Measurements from ENCODE around the gene DNASE2. TPM values are rescaled to one million over a fixed set of nuclear protein-coding genes. Genes with fewer than 3 reads are reported as not detected.
"Not testable (repeated sequence)": the region's sequence is repeated elsewhere in the genome, so short reads cannot be mapped to it uniquely, and the experiment has no call there.

The DNASE2 gene, protein sequence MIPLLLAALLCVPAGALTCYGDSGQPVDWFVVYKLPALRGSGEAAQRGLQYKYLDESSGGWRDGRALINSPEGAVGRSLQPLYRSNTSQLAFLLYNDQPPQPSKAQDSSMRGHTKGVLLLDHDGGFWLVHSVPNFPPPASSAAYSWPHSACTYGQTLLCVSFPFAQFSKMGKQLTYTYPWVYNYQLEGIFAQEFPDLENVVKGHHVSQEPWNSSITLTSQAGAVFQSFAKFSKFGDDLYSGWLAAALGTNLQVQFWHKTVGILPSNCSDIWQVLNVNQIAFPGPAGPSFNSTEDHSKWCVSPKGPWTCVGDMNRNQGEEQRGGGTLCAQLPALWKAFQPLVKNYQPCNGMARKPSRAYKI
- total RNA-seq = 10 to 100 TPM; 28.8 to 30.0 TPM

DNA sequence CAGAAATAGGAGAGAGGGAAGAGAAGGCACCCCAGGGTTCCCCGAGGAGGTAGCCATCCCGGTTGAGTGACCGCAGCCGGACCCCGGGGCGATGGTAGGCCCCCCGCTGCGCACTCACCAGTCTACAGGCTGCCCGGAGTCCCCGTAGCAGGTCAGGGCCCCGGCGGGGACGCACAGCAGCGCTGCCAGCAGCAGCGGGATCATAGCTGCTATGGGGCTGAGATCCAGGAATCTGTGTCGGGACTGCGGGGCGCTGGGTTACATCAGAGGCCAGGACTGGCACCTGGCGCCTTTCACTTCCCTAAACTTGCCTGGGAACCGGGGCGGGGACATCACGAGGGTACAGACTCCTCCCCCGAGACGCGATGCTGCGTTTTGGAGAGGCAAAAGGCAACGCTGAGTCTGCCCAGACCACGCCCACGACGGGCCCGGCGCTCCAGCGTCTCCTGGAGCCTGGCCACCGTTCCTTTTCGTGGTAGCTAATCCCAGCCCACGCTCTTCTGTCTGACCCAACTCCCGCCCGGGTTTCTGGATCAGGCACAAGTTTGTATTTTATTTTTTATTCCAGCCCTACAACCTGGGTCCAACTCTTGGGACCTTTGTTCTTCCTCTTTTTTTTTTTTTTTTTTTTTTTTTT, at the start of gene DNASE2:
Gene DNASE2, minus strand, starts transcription at position 278 of the 637 bp plus-strand sequence. Its CDS starts 74 bp downstream, at position 204.
- H3K4me3 Mint-ChIP-seq = peak within 1 kb of the TSS; percentile 79
- H3K9me3 Mint-ChIP-seq = peaks cover 9% of the 10 kb centered on the region
- DNase-seq = peak; percentile 95
- H3K4me1 Mint-ChIP-seq = peaks cover 33% of the 10 kb centered on the region
- POLR2A ChIA-PET = interaction anchor here (0.5 kb wide), 1 partner anchor 9 kb away, joined by 3 read pairs; no protein-coding TSS in a partner anchor
- peaks cover 1% of the 10 kb centered on the region for H3K27me3 Mint-ChIP-seq
- peak within 1 kb of the TSS; percentile 90 for H3K27ac Mint-ChIP-seq
- peaks cover 22% of the 10 kb centered on the region for H3K36me3 Mint-ChIP-seq (ENCODE audit: low read depth)
- CTCF ChIA-PET = interaction anchor here (0.6 to 1.9 kb wide), 12 partner anchors 9 to 392 kb away, joined by 3 to 8 read pairs (median 4); partner anchors contain the start of gene GCDH

DNA sequence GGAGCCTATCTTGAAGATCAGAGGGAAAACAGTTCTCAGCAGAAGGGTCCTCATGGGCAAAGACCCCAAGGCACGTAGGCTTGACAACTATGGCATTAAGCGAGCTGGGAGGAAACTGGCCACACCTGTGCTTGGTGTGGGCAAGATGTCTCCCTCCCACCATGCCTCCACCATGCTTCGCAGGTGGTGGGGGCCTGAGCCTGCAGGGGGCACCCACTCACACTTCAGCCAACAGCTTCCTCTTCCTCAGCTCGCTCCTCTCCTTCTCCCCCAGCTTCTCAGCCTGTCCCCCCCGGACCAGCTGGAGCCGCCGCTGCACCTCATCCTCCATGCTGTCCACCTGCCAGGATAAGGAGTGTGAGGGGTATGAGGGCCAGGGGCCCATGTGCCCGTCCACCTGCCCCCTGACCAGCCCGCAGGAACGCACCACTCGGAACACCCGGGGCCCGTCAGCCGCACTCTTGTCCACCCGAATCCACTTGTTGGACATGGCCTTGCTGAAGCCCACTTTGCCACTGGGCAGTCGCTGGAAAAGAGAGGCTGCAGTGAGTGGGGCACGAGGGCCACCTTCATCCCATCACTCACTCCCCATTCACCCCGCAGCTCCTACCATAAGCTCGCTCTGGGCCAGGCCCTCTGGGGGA, 48.9 kb upstream of the DNASE2 start:
- Mint-ChIP-seq H3K4me3 (no peak overlapping the region), H3K27me3 (no peaks in the 10 kb centered on the region), H3K36me3 (ENCODE audit: low read depth) (peaks cover 44% of the 10 kb centered on the region), H3K4me1 (peaks cover 26% of the 10 kb centered on the region), H3K9me3 (no peaks in the 10 kb centered on the region), H3K27ac (no peak overlapping the region)
- ChIA-PET CTCF (interaction anchor here (1.2 to 1.6 kb wide), 2 partner anchors 35 to 131 kb away, joined by 3 read pairs; no protein-coding TSS in a partner anchor), POLR2A (interaction anchor here (0.6 kb wide), 1 partner anchor 51 kb away, joined by 3 read pairs; no protein-coding TSS in a partner anchor)
- DNase-seq = no peak

- H3K4me3 Mint-ChIP-seq = no peak overlapping the region
- H3K27me3 Mint-ChIP-seq = no peaks in the 10 kb centered on the region
- peaks cover 8% of the 10 kb centered on the region for H3K4me1 Mint-ChIP-seq
- DNase-seq = no peak
- no peak overlapping the region for H3K27ac Mint-ChIP-seq
- ChIA-PET POLR2A (no interaction called here), CTCF (interaction anchor here (0.7 to 1.9 kb wide), 2 partner anchors 8 to 9 kb away, joined by 3 to 7 read pairs; partner anchors contain the start of gene FARSA)
- peaks cover 54% of the 10 kb centered on the region for H3K36me3 Mint-ChIP-seq (ENCODE audit: low read depth)
- H3K9me3 Mint-ChIP-seq = no peaks in the 10 kb centered on the region
Observed at GRCh38 chr19:12924621-12925310, 43.5 kb upstream of the DNASE2 start.

DNA sequence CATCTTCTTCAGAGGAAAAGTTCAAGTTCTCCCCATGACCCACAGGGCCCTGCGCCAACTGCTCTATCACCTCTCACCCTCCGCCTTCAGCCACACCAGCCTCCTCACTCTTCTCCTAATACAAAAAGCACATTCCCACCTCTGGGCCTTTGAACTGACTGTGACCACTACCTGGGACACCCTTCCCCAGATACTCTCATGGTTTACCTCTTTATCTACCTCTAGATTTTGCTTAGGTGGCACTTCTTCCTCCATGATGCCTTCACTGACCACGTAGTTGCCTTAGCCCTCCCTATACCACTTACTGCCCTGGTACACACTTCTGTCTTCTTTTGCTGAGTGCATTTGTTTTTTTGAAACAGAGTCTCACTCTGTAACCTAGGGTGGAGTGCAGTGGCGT, 41.7 kb upstream of the DNASE2 start:
- Mint-ChIP-seq H3K4me1 (peaks cover 20% of the 10 kb centered on the region), H3K27ac (peak overlapping the region; percentile 17), H3K4me3 (no peak overlapping the region), H3K9me3 (peaks cover 4% of the 10 kb centered on the region), H3K27me3 (peaks cover 2% of the 10 kb centered on the region), H3K36me3 (ENCODE audit: low read depth) (peaks cover 48% of the 10 kb centered on the region)
- ChIA-PET CTCF (interaction anchor here (1.9 kb wide), 1 partner anchor 10 kb away, joined by 7 read pairs; the partner anchor contains the start of gene FARSA), POLR2A (no interaction called here)
- DNase-seq = no peak

DNA sequence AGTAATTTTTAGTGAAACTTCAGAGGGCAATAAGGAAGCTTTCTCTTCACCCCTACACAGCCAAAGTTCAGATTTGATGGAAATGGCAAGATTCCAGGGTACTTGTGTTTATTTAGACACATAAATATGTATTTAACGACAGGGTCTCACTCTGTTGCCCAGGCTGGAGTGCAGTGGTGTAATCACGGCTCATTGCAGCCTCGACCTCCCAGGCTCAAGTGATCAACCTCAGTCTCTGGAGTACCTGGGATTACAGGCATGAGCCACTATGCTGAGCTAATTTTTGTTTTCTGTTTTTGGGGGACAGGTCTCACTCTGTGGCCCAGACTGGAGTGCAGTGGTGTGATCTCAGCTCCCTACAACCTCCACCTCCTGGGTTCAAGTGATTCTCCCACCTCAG, 39.8 kb upstream of the DNASE2 start:
- Mint-ChIP-seq H3K4me1 (peaks cover 20% of the 10 kb centered on the region), H3K4me3 (no peak overlapping the region), H3K9me3 (peaks cover 4% of the 10 kb centered on the region), H3K36me3 (ENCODE audit: low read depth) (peaks cover 36% of the 10 kb centered on the region), H3K27ac (peak overlapping the region; percentile 62), H3K27me3 (peaks cover 2% of the 10 kb centered on the region)
- ChIA-PET CTCF (interaction anchor here (0.6 to 1.1 kb wide), 4 partner anchors 30 to 173 kb away, joined by 3 to 5 read pairs (median 3); partner anchors contain the start of gene GCDH), POLR2A (no interaction called here)
- DNase-seq = no peak

DNA sequence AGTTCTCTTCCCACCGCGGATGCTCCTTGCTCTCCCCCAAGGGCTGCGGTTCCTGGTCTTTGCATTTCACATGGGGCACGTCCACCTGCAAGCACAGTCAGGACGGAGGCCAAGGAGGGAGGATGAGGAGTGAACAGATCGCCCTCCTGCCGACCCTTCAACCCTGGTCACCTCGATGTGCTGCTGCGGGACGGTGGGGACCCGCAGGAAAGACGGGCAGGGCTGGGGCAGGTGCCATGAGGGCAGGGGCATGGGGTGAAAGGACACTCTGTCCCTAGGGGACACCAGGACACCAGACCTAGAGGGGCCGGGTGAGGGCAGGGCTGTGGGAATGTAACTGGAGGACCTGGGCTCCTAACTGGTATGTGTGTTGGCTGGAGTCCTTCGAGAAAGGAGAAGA, 37.0 kb upstream of the DNASE2 start:
- Mint-ChIP-seq H3K4me3 (peak overlapping the region; percentile 71), H3K9me3 (peaks cover 4% of the 10 kb centered on the region), H3K36me3 (ENCODE audit: low read depth) (peaks cover 19% of the 10 kb centered on the region), H3K27me3 (peaks cover 2% of the 10 kb centered on the region), H3K4me1 (peaks cover 42% of the 10 kb centered on the region), H3K27ac (peak overlapping the region; percentile 95)
- ChIA-PET POLR2A (no interaction called here), CTCF (interaction anchor here (1.0 kb wide), 1 partner anchor 19 kb away, joined by 3 read pairs; no protein-coding TSS in a partner anchor)
- DNase-seq = no peak

DNA sequence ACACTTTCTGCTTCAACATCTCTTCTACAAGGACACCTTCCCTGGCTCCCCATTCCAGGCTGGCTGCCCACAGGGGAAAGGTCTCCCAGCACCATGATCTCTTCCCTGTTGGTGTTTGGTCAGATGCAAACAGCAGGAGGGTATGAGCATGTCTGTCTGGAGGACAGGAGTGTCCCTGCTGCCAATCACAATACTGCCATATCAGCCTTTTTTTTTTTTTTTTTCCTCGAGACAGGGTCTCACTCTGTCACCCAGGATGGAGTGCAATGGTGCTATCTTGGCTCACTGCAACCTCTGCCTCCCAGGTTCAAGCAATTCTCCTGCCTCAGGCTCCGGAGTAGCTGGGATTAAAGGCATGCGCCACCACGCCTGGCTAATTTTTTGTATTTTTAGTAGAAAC, 34.6 kb upstream of the DNASE2 start:
- H3K9me3 Mint-ChIP-seq; DNase-seq; H3K4me3 Mint-ChIP-seq; H3K36me3 Mint-ChIP-seq (ENCODE audit: low read depth); POLR2A ChIA-PET; H3K27me3 Mint-ChIP-seq: not testable (repeated sequence)
- peaks cover 42% of the 10 kb centered on the region for H3K4me1 Mint-ChIP-seq
- peak overlapping the region; percentile 74 for H3K27ac Mint-ChIP-seq
- CTCF ChIA-PET = interaction anchor here (0.7 kb wide), 1 partner anchor 35 kb away, joined by 3 read pairs; the partner anchor contains the start of gene DNASE2

- Mint-ChIP-seq H3K9me3 (peaks cover 3% of the 10 kb centered on the region), H3K27ac (peak overlapping the region; percentile 98), H3K27me3 (peaks cover under 1% of the 10 kb centered on the region), H3K36me3 (ENCODE audit: low read depth) (peaks cover 3% of the 10 kb centered on the region), H3K4me1 (peaks cover 32% of the 10 kb centered on the region), H3K4me3 (peak overlapping the region; percentile 59)
- POLR2A ChIA-PET = interaction anchor here (0.8 kb wide), 1 partner anchor 29 kb away, joined by 3 read pairs; no protein-coding TSS in a partner anchor
- peak; percentile 78 for DNase-seq
- CTCF ChIA-PET = interaction anchor here (0.6 to 3.5 kb wide), 10 partner anchors 9 to 1369 kb away, joined by 3 to 16 read pairs (median 4); partner anchors contain the start of gene CALR
Observed at GRCh38 chr19:12913851-12914690, 32.8 kb upstream of the DNASE2 start.

DNA sequence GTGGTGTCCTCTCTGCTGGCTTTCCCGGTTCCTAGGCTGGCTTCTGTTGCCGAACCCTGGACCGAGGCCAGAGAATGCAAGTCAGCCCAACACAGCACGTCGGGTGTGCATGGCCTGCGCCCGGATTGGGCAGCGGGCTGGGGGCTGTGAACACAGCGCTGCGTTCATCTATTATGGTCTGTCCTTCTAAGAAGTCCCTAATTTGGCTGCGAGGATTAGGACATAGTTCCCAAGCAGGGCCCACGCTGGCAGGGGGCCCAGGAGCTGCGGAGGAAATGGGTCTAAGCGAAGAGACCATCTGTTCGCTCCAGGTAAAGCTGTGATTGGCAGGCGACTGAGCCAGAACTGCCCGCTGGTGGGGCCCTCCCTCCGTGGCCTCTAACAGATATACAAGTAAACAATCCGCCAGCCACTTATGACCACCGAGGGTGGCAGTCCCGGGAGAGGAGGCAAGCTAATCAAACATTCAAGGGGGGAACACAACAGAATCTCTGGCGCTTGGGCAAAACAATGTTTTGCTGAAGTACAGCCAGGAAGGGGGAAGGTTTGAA, 31.8 kb upstream of the DNASE2 start:
- Mint-ChIP-seq H3K9me3 (no peaks in the 10 kb centered on the region), H3K36me3 (ENCODE audit: low read depth) (no peaks in the 10 kb centered on the region), H3K4me1 (peaks cover 25% of the 10 kb centered on the region), H3K4me3 (no peak overlapping the region), H3K27ac (peak overlapping the region; percentile 98), H3K27me3 (no peaks in the 10 kb centered on the region)
- ChIA-PET CTCF (interaction anchor here (0.7 to 3.5 kb wide), 6 partner anchors 8 to 161 kb away, joined by 4 to 16 read pairs (median 6); partner anchors contain the start of gene CALR), POLR2A (no interaction called here)
- no peak for DNase-seq

DNA sequence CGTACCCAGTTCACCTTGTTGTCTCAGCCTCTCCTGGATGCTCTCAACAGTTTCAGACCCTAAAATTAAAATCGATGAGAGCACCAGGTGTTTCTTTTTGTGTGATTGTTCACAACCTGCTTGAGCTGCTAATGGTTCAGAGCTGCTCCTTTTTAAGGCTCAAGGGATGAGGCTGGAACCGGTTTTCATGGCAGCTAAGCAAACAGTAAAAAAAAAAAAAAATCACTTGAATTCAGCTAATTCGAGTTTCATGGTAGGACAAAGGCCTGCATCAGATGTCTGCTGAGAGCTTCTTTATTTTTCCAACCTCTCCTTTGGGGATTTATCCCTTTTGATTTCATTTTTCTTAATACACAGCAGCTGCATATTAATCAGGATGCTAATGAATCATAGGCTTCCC, 31.3 kb upstream of the DNASE2 start:
- Mint-ChIP-seq H3K4me1 (peaks cover 25% of the 10 kb centered on the region), H3K9me3 (no peaks in the 10 kb centered on the region), H3K4me3 (no peak overlapping the region), H3K27me3 (no peaks in the 10 kb centered on the region), H3K27ac (no peak overlapping the region), H3K36me3 (ENCODE audit: low read depth) (no peaks in the 10 kb centered on the region)
- no peak for DNase-seq
- CTCF ChIA-PET = interaction anchor here (1.1 to 3.5 kb wide), 2 partner anchors 12 to 28 kb away, joined by 4 to 16 read pairs; no protein-coding TSS in a partner anchor
- POLR2A ChIA-PET = no interaction called here

DNA sequence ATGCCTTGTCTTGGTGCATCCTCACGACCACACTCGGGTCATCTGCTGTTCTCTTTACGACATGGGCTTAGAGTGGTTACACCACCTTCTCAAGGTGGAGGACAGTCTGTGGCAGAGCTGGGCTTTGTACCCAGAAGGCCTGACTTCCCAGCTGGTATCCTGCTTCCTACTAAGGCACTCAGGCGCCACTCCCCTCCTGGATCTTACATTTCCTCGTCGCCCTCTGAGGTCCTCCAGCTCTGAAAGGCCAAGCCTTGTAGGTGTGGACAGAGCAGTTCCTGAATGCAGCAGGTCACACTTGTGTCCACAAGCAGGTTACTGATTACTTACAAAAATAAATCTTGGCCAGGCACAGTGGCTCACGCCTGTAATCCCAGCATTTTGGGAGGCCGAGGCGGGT, 25.9 kb upstream of the DNASE2 start:
- H3K27me3 Mint-ChIP-seq = no peaks in the 10 kb centered on the region
- no peaks in the 10 kb centered on the region for H3K4me1 Mint-ChIP-seq
- DNase-seq = no peak
- no peaks in the 10 kb centered on the region for H3K9me3 Mint-ChIP-seq
- ChIA-PET CTCF (interaction anchor here (0.8 to 2.0 kb wide), 4 partner anchors 10 to 154 kb away, joined by 3 to 8 read pairs (median 4); no protein-coding TSS in a partner anchor), POLR2A (interaction anchor here (0.5 kb wide), 1 partner anchor 58 kb away, joined by 3 read pairs; no protein-coding TSS in a partner anchor)
- H3K27ac Mint-ChIP-seq = no peak overlapping the region
- H3K36me3 Mint-ChIP-seq (ENCODE audit: low read depth) = no peaks in the 10 kb centered on the region
- H3K4me3 Mint-ChIP-seq = no peak overlapping the region
